ENCODE data around the gene TRA2A. TPM values are rescaled to one million over a fixed set of nuclear protein-coding genes. Genes with fewer than 3 reads are reported as not detected.

Gene TRA2A
- total and polyA plus RNA-seq, 2 of the 13 experiments (the other 11 are each of a cell fraction or from before 2014, with no cell fraction given), result 39.1 to 41.6 TPM

- TF ChIP-seq NR1H2 (CRISPR knock-in tag; IDR thresholded peaks at IDR 0.05; ENCODE audit: borderline replicate concordance, low read depth), result no peak
- no peak for TF ChIP-seq ATF6 (CRISPR knock-in tag; conservative IDR thresholded peaks at IDR 0.05)
- no peak; the same call in 1 of the 2 replicates for TF ChIP-seq DZIP1 (CRISPR knock-in tag; IDR thresholded peaks at IDR 0.05)
- no peak for TF ChIP-seq CBX5 (CRISPR knock-in tag; IDR thresholded peaks at IDR 0.05; ENCODE audit: borderline replicate concordance)
- TF ChIP-seq GFI1 (CRISPR knock-in tag; IDR thresholded peaks at IDR 0.05; ENCODE audit: borderline replicate concordance), result no peak
- TF ChIP-seq HES4 (CRISPR knock-in tag; IDR thresholded peaks at IDR 0.05; ENCODE audit: borderline replicate concordance), result peak; percentile 22; the same call in 1 of the 2 replicates
- TF ChIP-seq POLR2AphosphoS5 (IDR thresholded peaks at IDR 0.05; ENCODE audit: low read depth, low read length), result peak; percentile 4; the same call in 1 of the 2 replicates
- TF ChIP-seq ZNF17 (CRISPR knock-in tag; IDR thresholded peaks at IDR 0.05), result no peak
- TF ChIP-seq KMT2B (CRISPR knock-in tag; IDR thresholded peaks at IDR 0.05), result no peak
- TF ChIP-seq AFF4 (CRISPR knock-in tag; IDR thresholded peaks at IDR 0.05), result no peak
- TF ChIP-seq ISL2 (CRISPR knock-in tag; IDR thresholded peaks at IDR 0.05), result no peak
- TF ChIP-seq ZNF703 (CRISPR knock-in tag; IDR thresholded peaks at IDR 0.05; ENCODE audit: borderline replicate concordance), result no peak
- TF ChIP-seq ZNF841 (CRISPR knock-in tag; IDR thresholded peaks at IDR 0.05; ENCODE audit: borderline replicate concordance), result no peak
- no peak for TF ChIP-seq ZNF367 (CRISPR knock-in tag; IDR thresholded peaks at IDR 0.05; ENCODE audit: borderline replicate concordance)
- TF ChIP-seq MTA3 (CRISPR knock-in tag; IDR thresholded peaks at IDR 0.05), result no peak
- TF ChIP-seq ZFP37 (CRISPR knock-in tag; IDR thresholded peaks at IDR 0.05; ENCODE audit: borderline replicate concordance), result no peak
- no peak for TF ChIP-seq NR2F1 (CRISPR knock-in tag; IDR thresholded peaks at IDR 0.05)
- TF ChIP-seq ELF4 (CRISPR knock-in tag; IDR thresholded peaks at IDR 0.05; ENCODE audit: borderline replicate concordance), result no peak
- TF ChIP-seq ZSCAN12 (CRISPR knock-in tag; IDR thresholded peaks at IDR 0.05), result no peak
- no peak for TF ChIP-seq RFX5 (IDR thresholded peaks at IDR 0.05; ENCODE audit: low read depth, low read length)
- no peak for TF ChIP-seq STAT5B (CRISPR knock-in tag; IDR thresholded peaks at IDR 0.05)
These were observed 63.1 kb downstream of the TRA2A start (continued) for GRCh38 chr7:23468526-23469149.

All from HepG2 (cell line).